Psoas muscle (tissue), 8 donors: Measurements from ENCODE around the gene TMEM266. TPM values are rescaled to one million over a fixed set of nuclear protein-coding genes. Genes with fewer than 3 reads are reported as not detected.
A peak's percentile ranks its signal among the peaks of the same experiment; 100 is the strongest.
"Not testable (repeated sequence)": the region's sequence is repeated elsewhere in the genome, so short reads cannot be mapped to it uniquely, and the experiment has no call there.

Source experiments
- ATAC-seq, 4 donors: fragments of 200-7000 bp; cut with Tn5 transposase; one replicate each; pipeline ENCODE4 v1.9.1; 2020; ENCODE audit warnings: moderate library complexity in 3 of 4, mild to moderate bottlenecking in 2 of 4
- DNase-seq, 2 donors: peaks; one replicate each; pipeline ENCODE4 v3.0.0-alpha.2; 2020
- H3K27ac ChIP-seq: fragments of 200-600 bp; one replicate; pipeline ENCODE4 v1.8.0; 2022
- H3K27me3 ChIP-seq, 3 donors: fragments of 200-600 bp in 1 of 3; one replicate each; pipeline versions ENCODE4 v1.6.1 to v1.8.0; 2013 to 2022; ENCODE audit warnings: low read length in 2 of 3, mild to moderate bottlenecking in 2 of 3, moderate library complexity in 1 of 3; ENCODE audit not compliant: insufficient read depth in 3 of 3
- H3K36me3 ChIP-seq, 2 donors: fragments of 200-600 bp in 1 of 2; one replicate each; pipeline versions ENCODE4 v1.6.1 to v1.8.0; 2013 to 2022; ENCODE audit warnings: low read depth in 1 of 2, mild to moderate bottlenecking in 1 of 2, moderate library complexity in 1 of 2; ENCODE audit not compliant: insufficient read depth in 1 of 2
- H3K4me1 ChIP-seq: fragments of 200-600 bp; one replicate; pipeline ENCODE4 v1.8.0; 2022
- H3K4me3 ChIP-seq: fragments of 200-600 bp; one replicate; pipeline ENCODE4 v1.8.0; 2022; ENCODE audit warnings: mild to moderate bottlenecking
- H3K9me3 ChIP-seq: fragments of 200-600 bp; one replicate; pipeline ENCODE4 v1.8.0; 2022
- whole genome bisulfite sequencing, 3 donors: extraction: QIAGEN DNeasy Blood & Tissue Kit; methylation state at CpG; one replicate each; pipeline versions ENCODE4 v1.1.6 to v1.1.7; 2013; 5-methylcytosine and 5-hydroxymethylcytosine counted together
- intact Hi-C, 2 donors: fragments of 100-400 bp; cut with DNase I; formaldehyde crosslinking; loops; one replicate each; pipeline versions ENCODE4 v1.11.0 to v1.14.2; 2022
- long read RNA-seq, 2 donors: library from polyadenylated mRNA; unstranded; transcript quantifications; one replicate each; pipeline ENCODE4 v2.0.0, GENCODE V29; 2021
- polyA plus RNA-seq, 3 donors: library from polyadenylated mRNA; stranded (reverse); fragments of 200-250 nt; gene quantifications; one replicate each; pipeline ENCODE4 v1.2.3, GENCODE V29; 2013
- total RNA-seq, 4 donors: library from RNA; stranded (reverse); fragmentation: NEBNext Ultra II Directional in 2 of 4; extraction: Animal tissue kit (Norgen Biotek cat#: 25700) in 2 of 4; gene quantifications; one replicate each; pipeline versions ENCODE4 v1.2.1 to v1.2.4, GENCODE V29; 2021 to 2023
- TF ChIP-seq, protein P1 (sequence below): fragments of 200-600 bp; IDR thresholded peaks from one replicate; pipeline ENCODE4 v1.8.0; 2022; ENCODE audit warnings: antibody characterized with exemption
- donor health status: healthy with polysubstance abuse.
- donor health status: DM: no; HTN: no; CAD: no; lungs with moderate emphysema.
- donor health status: Bipolar disorder and iron deficiency.
- donor health status: healthy.
- donor health status: DM: yes; HTN: yes; CAD: no.
- donor health status: DM: no; HTN: no; CAD: no.
- donor health status: DM: no; HTN: no; CAD: no.
- donor health status: DM: yes; HTN: yes; CAD: no.

The TMEM266 gene, protein sequence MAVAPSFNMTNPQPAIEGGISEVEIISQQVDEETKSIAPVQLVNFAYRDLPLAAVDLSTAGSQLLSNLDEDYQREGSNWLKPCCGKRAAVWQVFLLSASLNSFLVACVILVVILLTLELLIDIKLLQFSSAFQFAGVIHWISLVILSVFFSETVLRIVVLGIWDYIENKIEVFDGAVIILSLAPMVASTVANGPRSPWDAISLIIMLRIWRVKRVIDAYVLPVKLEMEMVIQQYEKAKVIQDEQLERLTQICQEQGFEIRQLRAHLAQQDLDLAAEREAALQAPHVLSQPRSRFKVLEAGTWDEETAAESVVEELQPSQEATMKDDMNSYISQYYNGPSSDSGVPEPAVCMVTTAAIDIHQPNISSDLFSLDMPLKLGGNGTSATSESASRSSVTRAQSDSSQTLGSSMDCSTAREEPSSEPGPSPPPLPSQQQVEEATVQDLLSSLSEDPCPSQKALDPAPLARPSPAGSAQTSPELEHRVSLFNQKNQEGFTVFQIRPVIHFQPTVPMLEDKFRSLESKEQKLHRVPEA
- total RNA-seq (1 to 10 TPM; 2.6 to 7.9 (median 4.4) TPM), polyA plus RNA-seq (10 to 100 TPM in 1 of 3 donors, 1 to 10 TPM in 1, under 1 TPM in 1; 0.87 to 12.1 (median 8.0) TPM)
- long read RNA-seq, donor 1, partial matches to known transcripts: 0 of 1 reads
- long read RNA-seq, donor 1, other reads (novel, unspliced or antisense): 0 of 1 reads
- long read RNA-seq, donor 2, partial matches to known transcripts: 1 of 3 reads
- long read RNA-seq, donor 2, other reads (novel, unspliced or antisense): 1 of 3 reads

DNA sequence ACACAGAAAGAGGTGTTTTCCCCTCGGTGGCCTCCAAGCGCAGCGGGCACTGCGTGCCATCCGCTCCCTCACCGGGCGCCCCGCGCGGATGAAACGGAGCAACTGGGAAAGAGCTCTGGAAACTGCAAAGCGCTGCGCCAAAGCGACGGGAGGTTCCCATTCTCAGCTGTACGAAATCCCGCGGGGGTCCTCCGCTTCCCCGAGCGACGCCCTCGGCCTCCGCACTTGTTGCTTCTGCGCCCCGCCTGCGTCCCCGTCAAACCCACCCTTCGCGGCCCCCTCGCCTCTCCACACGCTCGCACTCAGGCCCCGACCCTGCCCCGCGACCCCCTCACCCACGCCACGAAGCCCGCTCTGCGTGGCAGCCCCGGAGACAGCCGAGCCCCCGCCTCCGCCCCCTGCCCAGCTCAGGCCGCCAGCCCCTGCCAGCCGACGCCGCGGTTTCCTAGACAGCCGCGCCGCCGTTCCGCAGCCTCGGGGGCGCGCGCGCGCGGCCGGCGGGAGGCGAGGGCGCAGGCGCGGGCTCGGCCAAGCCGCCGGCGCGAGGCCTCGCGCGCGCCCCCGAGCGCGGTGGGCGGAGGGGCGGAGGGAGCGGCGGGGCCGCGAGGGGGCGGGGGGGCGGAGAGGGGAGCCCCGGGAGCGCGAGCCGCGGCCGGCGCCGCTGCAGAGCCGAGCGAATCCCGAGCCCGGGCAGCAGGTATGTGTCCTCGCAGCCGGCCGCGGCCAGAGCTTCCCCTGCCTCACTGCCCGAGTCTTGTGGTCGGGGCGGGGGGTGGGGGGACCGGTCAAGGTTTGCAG lies at the start of gene TMEM266:
Gene TMEM266, plus strand, starts transcription at position 666 of the 798 bp plus-strand sequence. CDS start 74,279 bp downstream, outside the sequence.
- DNase-seq (peak; percentile 40 to 75), ATAC-seq (peak; percentile 74 to 81 (median 78))
- intact Hi-C loops: loop anchor here in 1 of 2 donors (2.0 to 5.0 kb wide), 2 partner anchors 48 to 79 kb away; no protein-coding TSS in a partner anchor
- Histone ChIP-seq H3K36me3 (no peaks in the 10 kb centered on the region), H3K9me3 (no peaks in the 10 kb centered on the region), H3K4me3 (peak within 1 kb of the TSS; percentile 77), H3K27ac (peak within 1 kb of the TSS; percentile 65), H3K4me1 (peaks cover 20% of the 10 kb centered on the region), H3K27me3 (peaks cover 0 to 13% (median 0%) of the 10 kb centered on the region in 3 donors)
- 1% methylated on average over 52 to 107 of the region's 107 CpGs for WGBS, 3 donors
- TF ChIP-seq, protein P1, sequence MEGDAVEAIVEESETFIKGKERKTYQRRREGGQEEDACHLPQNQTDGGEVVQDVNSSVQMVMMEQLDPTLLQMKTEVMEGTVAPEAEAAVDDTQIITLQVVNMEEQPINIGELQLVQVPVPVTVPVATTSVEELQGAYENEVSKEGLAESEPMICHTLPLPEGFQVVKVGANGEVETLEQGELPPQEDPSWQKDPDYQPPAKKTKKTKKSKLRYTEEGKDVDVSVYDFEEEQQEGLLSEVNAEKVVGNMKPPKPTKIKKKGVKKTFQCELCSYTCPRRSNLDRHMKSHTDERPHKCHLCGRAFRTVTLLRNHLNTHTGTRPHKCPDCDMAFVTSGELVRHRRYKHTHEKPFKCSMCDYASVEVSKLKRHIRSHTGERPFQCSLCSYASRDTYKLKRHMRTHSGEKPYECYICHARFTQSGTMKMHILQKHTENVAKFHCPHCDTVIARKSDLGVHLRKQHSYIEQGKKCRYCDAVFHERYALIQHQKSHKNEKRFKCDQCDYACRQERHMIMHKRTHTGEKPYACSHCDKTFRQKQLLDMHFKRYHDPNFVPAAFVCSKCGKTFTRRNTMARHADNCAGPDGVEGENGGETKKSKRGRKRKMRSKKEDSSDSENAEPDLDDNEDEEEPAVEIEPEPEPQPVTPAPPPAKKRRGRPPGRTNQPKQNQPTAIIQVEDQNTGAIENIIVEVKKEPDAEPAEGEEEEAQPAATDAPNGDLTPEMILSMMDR: no peak

DNA sequence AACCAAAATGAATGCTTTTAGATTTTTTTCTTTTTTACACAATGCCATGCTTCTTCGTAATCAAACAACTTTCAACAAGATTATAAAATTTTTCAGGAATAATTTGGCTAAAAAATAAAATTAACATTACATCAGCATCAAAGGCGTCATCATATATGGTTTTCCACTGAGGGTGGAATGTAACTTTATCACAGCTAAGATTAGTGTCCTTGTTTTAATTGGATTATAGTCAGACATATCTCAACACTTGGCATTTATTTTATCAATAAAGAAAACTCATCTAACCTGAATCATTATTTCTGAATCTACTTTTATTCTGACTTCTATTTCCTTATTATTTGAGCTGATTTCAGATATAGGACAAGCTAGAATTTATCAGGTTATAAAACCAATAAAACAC lies 49.2 kb upstream of the TMEM266 start:
- H3K9me3 ChIP-seq: no peaks in the 10 kb centered on the region
- intact Hi-C loops: no loop called here
- TF ChIP-seq, protein P1: no peak

DNA sequence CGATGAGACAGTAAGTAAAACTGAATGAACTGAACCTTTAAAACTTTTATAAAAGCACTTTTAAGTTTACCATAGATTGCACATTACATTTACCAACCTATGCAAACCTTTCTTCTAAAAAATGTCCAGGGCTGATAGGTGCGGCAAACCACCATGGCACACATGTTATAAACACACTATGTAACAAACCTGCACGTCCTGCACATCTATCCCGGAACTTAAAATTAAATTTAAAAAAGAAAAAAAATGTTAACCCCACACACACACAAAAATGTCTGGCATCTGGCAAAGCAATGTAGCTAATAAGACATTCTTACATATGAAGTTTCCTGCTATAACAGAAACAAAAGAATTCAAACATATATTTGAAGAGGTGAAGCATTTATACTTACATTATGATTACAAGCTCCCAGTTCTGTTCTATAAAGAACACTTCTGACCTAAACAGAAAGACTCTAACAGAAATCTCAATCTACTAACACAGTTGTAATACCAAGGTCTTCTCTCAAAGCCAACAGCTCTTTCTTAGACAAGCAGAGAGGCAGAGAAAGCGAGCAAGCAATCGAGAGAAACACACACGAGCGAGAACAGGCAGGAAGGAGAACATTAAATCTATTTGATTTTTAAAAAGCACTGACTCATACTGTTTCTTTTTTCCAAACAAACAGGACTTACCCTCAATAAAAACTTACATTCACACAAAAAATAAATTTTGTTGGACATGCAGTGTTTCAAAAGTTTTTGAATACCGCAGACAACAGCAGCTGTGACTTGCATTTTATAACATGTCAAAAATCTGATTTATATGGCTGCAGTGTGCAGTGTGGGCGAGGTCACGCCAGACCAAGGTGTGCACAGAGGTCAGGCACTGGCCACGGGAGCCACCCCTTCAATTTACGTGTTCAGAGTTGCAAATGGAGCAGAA lies 47.9 kb upstream of the TMEM266 start, which contains the start of gene NRG4:
Gene NRG4, minus strand, starts transcription at position 798 of the 925 bp plus-strand sequence. CDS start 1,194 bp downstream, outside the sequence.
- peak within 1 kb of the TSS; percentile 65 for H3K4me3 ChIP-seq
- no peaks in the 10 kb centered on the region for H3K9me3 ChIP-seq
- peaks cover 14% of the 10 kb centered on the region for H3K4me1 ChIP-seq
- no peaks in the 10 kb centered on the region for H3K27me3 ChIP-seq
- ATAC-seq (peak; percentile 90 to 98 (median 97)), DNase-seq (peak in 1 of 2 donors; percentile 61)
- peak within 1 kb of the TSS; percentile 77 for H3K27ac ChIP-seq
- WGBS, 3 donors: 12 to 26% (median 13%) methylated on average over 13 of the region's 13 CpGs
- no peaks in the 10 kb centered on the region for H3K36me3 ChIP-seq
- TF ChIP-seq, protein P1: no peak
- intact Hi-C loops: no loop called here

More for the DNA sequence above, 49.2 kb upstream of the TMEM266 start:
- Histone ChIP-seq H3K27ac (no peak overlapping the region), H3K36me3 (no peaks in the 10 kb centered on the region), H3K27me3 (no peaks in the 10 kb centered on the region), H3K4me1 (peaks cover 17% of the 10 kb centered on the region), H3K4me3 (peak overlapping the region; percentile 65)
- 87 to 92% (median 89%) methylated on average over 2 of the region's 2 CpGs for WGBS, 3 donors
- DNase-seq: no peak
- no peak for ATAC-seq

DNA sequence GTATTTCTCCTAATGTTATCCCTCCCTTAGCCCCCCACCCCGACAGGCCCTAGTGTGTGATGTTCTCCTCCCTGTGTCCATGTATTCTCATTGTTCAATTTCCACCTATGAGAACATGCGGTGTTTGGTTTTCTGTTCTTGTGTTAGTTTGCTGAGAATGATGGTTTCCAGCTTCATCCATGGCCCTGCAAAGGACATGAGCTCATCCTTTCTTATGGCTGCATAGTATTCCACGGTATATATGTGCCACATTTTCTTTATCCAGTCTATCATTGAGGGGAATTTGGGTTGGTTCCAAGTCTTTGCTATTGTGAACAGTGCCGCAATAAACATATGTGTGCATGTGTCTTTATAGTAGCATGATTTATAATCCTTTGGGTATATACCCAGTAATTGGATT lies 46.3 kb upstream of the TMEM266 start:
- DNase-seq, H3K27me3 ChIP-seq, intact Hi-C loops, H3K4me3 ChIP-seq, H3K36me3 ChIP-seq, ATAC-seq, H3K27ac ChIP-seq, H3K9me3 ChIP-seq: not testable (repeated sequence)
- peaks cover 14% of the 10 kb centered on the region for H3K4me1 ChIP-seq
- WGBS, 3 donors: 92 to 96% (median 95%) methylated on average over 4 of the region's 4 CpGs
